SU-DHL-6 (cell line): ENCODE measurements around the gene CSNK2A3.
"Not testable (repeated sequence)": the region's sequence is repeated elsewhere in the genome, so short reads cannot be mapped to it uniquely, and the experiment has no call there.

ENCODE experiments used
- H2AFZ ChIP-seq: fragments of 200-600 bp; sonication (generic); 2 replicates; pipeline ENCODE4 v1.6.1; 2014; ENCODE audit warnings: low read depth, mild to moderate bottlenecking, moderate library complexity, mixed read lengths, antibody characterized with exemption, low read length; ENCODE audit not compliant: severe bottlenecking
- H3F3A ChIP-seq: fragments of 200-600 bp; shearing (Covaris generic); 2 replicates; pipeline ENCODE4 v1.6.0; 2016; ENCODE audit warnings: antibody characterized with exemption, mild to moderate bottlenecking; ENCODE audit not compliant: insufficient read depth
- H3K27ac ChIP-seq: fragments of 200-600 bp; sonication (generic); 2 replicates; pipeline ENCODE4 v1.5.1; 2016; ENCODE audit warnings: low read depth, mild to moderate bottlenecking, low read length, moderate library complexity, mixed read lengths
- H3K27me3 ChIP-seq: fragments of 200-600 bp; sonication (generic), shearing (Covaris generic); 2 replicates; pipeline ENCODE4 v1.6.0; 2014; ENCODE audit warnings: mild to moderate bottlenecking, low read length
- H3K36me3 ChIP-seq: fragments of 200-600 bp; sonication (generic); 2 replicates; pipeline ENCODE4 v1.6.1; 2014; ENCODE audit warnings: mild to moderate bottlenecking, low read length, mixed read lengths
- H3K4me2 ChIP-seq: fragments of 300-600, 200-600 bp; shearing (Covaris generic), sonication (generic); 2 replicates; pipeline ENCODE4 v1.6.0; 2014; ENCODE audit warnings: low read length, low read depth, mild to moderate bottlenecking; ENCODE audit not compliant: poor library complexity, severe bottlenecking
- H3K4me3 ChIP-seq: fragments of 200-600 bp; sonication (generic); 2 replicates; pipeline ENCODE4 v1.5.1; 2014; ENCODE audit warnings: antibody characterized with exemption, low read length, mild to moderate bottlenecking, mixed read lengths; ENCODE audit not compliant: insufficient read depth, poor library complexity, severe bottlenecking
- H3K79me2 ChIP-seq: fragments of 200-600 bp; sonication (generic); 2 replicates; pipeline ENCODE4 v1.6.1; 2014; ENCODE audit warnings: mild to moderate bottlenecking, low read length, moderate library complexity; ENCODE audit not compliant: insufficient read depth
- H3K9ac ChIP-seq: fragments of 200-600 bp; sonication (generic); 2 replicates; pipeline ENCODE4 v1.7.0; 2014; ENCODE audit warnings: mild to moderate bottlenecking, low read length
- H3K9me2 ChIP-seq: fragments of 200-600 bp; sonication (generic); replicated peaks from 2 replicates; pipeline ENCODE4 v1.6.1; 2014; ENCODE audit warnings: low read length; ENCODE audit not compliant: insufficient read depth
- H3K9me3 ChIP-seq: fragments of 200-600 bp; sonication (generic); 2 replicates; pipeline ENCODE4 v1.6.1; 2014; ENCODE audit warnings: low read length, mixed read lengths; ENCODE audit not compliant: insufficient read depth
- H4K20me1 ChIP-seq: fragments of 200-600 bp; sonication (generic); 2 replicates; pipeline ENCODE4 v1.6.1; 2014; ENCODE audit warnings: low read depth, mild to moderate bottlenecking, antibody characterized with exemption, low read length, moderate library complexity, mixed read lengths
- CTCF ChIP-seq: fragments of 200-600 bp; sonication (generic); IDR thresholded peaks from one replicate; pipeline ENCODE4 v1.5.1; 2017; ENCODE audit warnings: antibody characterized with exemption, mild to moderate bottlenecking, low read length, moderate library complexity; ENCODE audit not compliant: insufficient read depth, poor library complexity, severe bottlenecking
- EZH2phosphoT487 ChIP-seq: fragments of 200-600 bp; sonication (generic), shearing (Covaris generic); conservative IDR thresholded peaks from 2 replicates; pipeline ENCODE4 v1.6.1; 2018; ENCODE audit warnings: mild to moderate bottlenecking, antibody characterized with exemption, low read length, moderate library complexity, mixed read lengths

The CSNK2A3 gene

DNA sequence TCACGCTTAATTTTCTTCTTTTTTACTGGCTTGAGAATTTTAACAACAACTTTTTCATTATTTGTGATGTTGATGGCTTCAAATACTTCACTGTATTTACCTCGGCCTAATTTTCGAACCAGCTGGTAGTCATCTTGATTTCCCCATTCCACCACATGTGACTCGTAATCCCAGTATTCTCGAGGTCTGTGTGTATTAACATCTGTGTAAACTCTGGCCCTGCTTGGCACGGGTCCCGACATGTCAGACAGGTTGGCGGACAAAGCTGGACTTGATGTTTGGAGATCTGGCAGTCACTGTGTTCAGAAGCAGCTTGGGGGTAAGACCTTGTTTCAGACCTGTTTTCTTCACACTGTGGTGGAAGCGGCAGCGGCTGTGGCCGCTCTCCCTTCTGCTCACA lies at the start of gene CSNK2A3:
TSS of gene CSNK2A3 (minus strand) at position 373 of the 400 bp plus-strand sequence. CDS start at position 242, 131 bp downstream.
- H3K4me3 ChIP-seq, H3K79me2 ChIP-seq, H2AFZ ChIP-seq, H3K9me2 ChIP-seq, H3K9me3 ChIP-seq, H3K36me3 ChIP-seq, H3K27ac ChIP-seq, H3K4me2 ChIP-seq, H3F3A ChIP-seq, H3K9ac ChIP-seq, H4K20me1 ChIP-seq, H3K27me3 ChIP-seq: not testable (repeated sequence)

DNA sequence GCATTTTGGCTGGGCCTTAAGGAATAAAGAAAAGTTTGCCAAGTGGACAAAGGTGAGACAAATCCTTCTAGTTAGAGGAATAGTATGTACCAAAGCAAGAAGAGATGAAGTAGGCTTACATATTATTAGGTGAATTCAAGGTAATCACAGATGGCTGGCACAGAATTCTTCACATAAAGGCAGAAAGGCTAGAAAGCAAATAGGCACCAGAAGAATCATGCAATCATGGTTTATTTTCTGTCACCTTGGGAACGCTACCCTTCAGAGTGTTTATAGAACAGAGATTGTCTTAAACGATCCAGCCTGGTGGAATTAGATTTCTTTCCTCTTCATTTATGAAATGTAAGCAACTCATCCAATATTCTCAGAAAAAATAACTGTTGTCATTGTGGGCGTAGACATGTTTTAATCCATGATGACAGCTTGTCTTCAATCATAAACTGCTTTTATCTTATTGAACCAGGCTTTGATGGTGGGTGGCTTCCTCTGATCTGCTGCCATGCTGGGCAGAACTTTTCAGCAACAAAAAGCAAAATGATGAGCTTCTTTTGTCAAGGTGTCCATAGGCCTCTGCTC lies 49.0 kb upstream of the CSNK2A3 start:
- no peak overlapping the region for H3K4me3 ChIP-seq
- no peaks in the 10 kb centered on the region for H3K79me2 ChIP-seq
- no peak overlapping the region for H2AFZ ChIP-seq
- TF ChIP-seq EZH2phosphoT487: no peak
- TF ChIP-seq CTCF: no peak
- no peak overlapping the region for H3K9ac ChIP-seq
- H3K9me2 ChIP-seq: no peaks in the 10 kb centered on the region
- no peak overlapping the region for H3K4me2 ChIP-seq
- no peaks in the 10 kb centered on the region for H3F3A ChIP-seq
- no peaks in the 10 kb centered on the region for H3K27me3 ChIP-seq
- no peaks in the 10 kb centered on the region for H3K36me3 ChIP-seq
- H3K27ac ChIP-seq: no peak overlapping the region
- H4K20me1 ChIP-seq: no peaks in the 10 kb centered on the region
- no peaks in the 10 kb centered on the region for H3K9me3 ChIP-seq

DNA sequence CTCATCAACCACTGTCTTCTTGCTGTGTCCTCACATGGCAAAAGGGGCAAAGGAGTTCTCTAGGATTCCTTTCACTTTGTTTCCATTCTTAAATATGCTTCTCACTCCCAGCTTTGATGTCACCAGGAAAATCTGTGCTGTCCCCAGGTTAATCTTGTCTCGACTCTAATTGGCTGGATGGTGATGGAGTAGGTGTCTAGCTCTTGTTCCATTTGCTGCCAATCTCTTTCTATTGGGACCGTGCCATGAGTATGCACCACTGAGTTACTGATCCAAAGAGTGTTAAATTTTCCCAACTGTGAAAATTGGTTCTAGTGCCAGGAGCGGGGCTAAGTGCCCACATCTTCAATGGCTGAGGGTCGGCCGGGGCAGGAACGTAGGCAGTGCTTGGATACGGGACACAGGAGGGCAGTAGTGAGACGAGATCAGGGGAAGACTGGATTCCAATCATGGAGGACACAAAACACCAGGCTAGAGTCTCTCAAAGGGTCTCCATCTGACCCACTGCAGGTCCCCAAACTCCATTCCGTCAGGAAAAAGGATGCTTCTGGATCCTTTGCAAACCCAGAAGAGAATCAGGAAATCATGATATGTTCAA lies 47.7 kb upstream of the CSNK2A3 start:
- Histone ChIP-seq H3K4me2 (no peak overlapping the region), H2AFZ (no peak overlapping the region), H3K9me3 (no peaks in the 10 kb centered on the region), H4K20me1 (no peaks in the 10 kb centered on the region), H3K4me3 (no peak overlapping the region), H3K9ac (no peak overlapping the region), H3K36me3 (no peaks in the 10 kb centered on the region), H3K9me2 (no peaks in the 10 kb centered on the region), H3K79me2 (no peaks in the 10 kb centered on the region), H3F3A (no peaks in the 10 kb centered on the region), H3K27ac (no peak overlapping the region), H3K27me3 (no peaks in the 10 kb centered on the region)
- TF ChIP-seq EZH2phosphoT487 (no peak), CTCF (peak; percentile 15)

GRCh38 chr11:11400121-11400520 lies 47.1 kb upstream of the CSNK2A3 start:
- no peak for TF ChIP-seq CTCF
- TF ChIP-seq EZH2phosphoT487: no peak
- no peaks in the 10 kb centered on the region for H3K27me3 ChIP-seq
- H3K9ac ChIP-seq: no peak overlapping the region

More at GRCh38 chr11:11400121-11400520, 47.1 kb upstream of the CSNK2A3 start:
- no peaks in the 10 kb centered on the region for H3F3A ChIP-seq
- no peak overlapping the region for H2AFZ ChIP-seq
- no peaks in the 10 kb centered on the region for H3K9me3 ChIP-seq
- H3K27ac ChIP-seq: no peak overlapping the region
- no peaks in the 10 kb centered on the region for H3K9me2 ChIP-seq
- no peaks in the 10 kb centered on the region for H4K20me1 ChIP-seq
- H3K4me3 ChIP-seq: no peak overlapping the region
- H3K4me2 ChIP-seq: no peak overlapping the region
- H3K79me2 ChIP-seq: no peaks in the 10 kb centered on the region
- no peaks in the 10 kb centered on the region for H3K36me3 ChIP-seq
